Measurements from ENCODE around the gene IGLL1.
"Not testable (repeated sequence)": the region's sequence is repeated elsewhere in the genome, so short reads cannot be mapped to it uniquely, and the experiment has no call there.

IGLL1 gene

GRCh38 chr22:23561025-23561510 lies 19.0 kb downstream of the IGLL1 start:
- DNase-seq = not testable (repeated sequence)

- DNase-seq = not testable (repeated sequence)
These were observed 19.9 kb downstream of the IGLL1 start for GRCh38 chr22:23560215-23560614.

- no peak for DNase-seq
These were observed 22.6 kb downstream of the IGLL1 start for GRCh38 chr22:23557467-23557866.

- DNase-seq = no peak
These were observed 23.1 kb downstream of the IGLL1 start for GRCh38 chr22:23557036-23557435.

- no peak for DNase-seq
These were observed 24.0 kb downstream of the IGLL1 start for GRCh38 chr22:23556026-23556620.

GRCh38 chr22:23555118-23555517 lies 25.0 kb downstream of the IGLL1 start:
- DNase-seq = no peak

- no peak for DNase-seq
These were observed 25.9 kb downstream of the IGLL1 start for GRCh38 chr22:23553924-23554870.

GRCh38 chr22:23553438-23553837 lies 26.7 kb downstream of the IGLL1 start:
- DNase-seq = no peak

GRCh38 chr22:23552573-23552972 lies 27.5 kb downstream of the IGLL1 start:
- no peak for DNase-seq

- no peak for DNase-seq
These were observed 28.7 kb downstream of the IGLL1 start for GRCh38 chr22:23551385-23551784.

GRCh38 chr22:23550049-23550650 lies 29.9 kb downstream of the IGLL1 start:
- DNase-seq = no peak

GRCh38 chr22:23549198-23549595 lies 30.9 kb downstream of the IGLL1 start:
- no peak for DNase-seq

GRCh38 chr22:23548501-23549197 lies 31.4 kb downstream of the IGLL1 start:
- DNase-seq = no peak

GRCh38 chr22:23547818-23548500 lies 32.1 kb downstream of the IGLL1 start:
- DNase-seq = no peak

GRCh38 chr22:23547382-23547781 lies 32.7 kb downstream of the IGLL1 start:
- not testable (repeated sequence) for DNase-seq

- no peak for DNase-seq
These were observed 35.2 kb downstream of the IGLL1 start for GRCh38 chr22:23544852-23545251.

GRCh38 chr22:23543506-23544000 lies 36.5 kb downstream of the IGLL1 start:
- DNase-seq = not testable (repeated sequence)

GRCh38 chr22:23542933-23543332 lies 37.2 kb downstream of the IGLL1 start:
- no peak for DNase-seq

- DNase-seq = not testable (repeated sequence)
These were observed 37.7 kb downstream of the IGLL1 start for GRCh38 chr22:23542391-23542790.

- DNase-seq = not testable (repeated sequence)
These were observed 38.2 kb downstream of the IGLL1 start for GRCh38 chr22:23541849-23542281.

- not testable (repeated sequence) for DNase-seq
These were observed 39.3 kb downstream of the IGLL1 start for GRCh38 chr22:23540837-23541236.

GRCh38 chr22:23539839-23540198 lies 40.3 kb downstream of the IGLL1 start:
- DNase-seq = not testable (repeated sequence)
